ENCODE measurements around the gene DOK4. TPM values are rescaled to one million over a fixed set of nuclear protein-coding genes. Genes with fewer than 3 reads are reported as not detected.

DOK4 gene
- 1.8 TPM for total RNA-seq
- polyA plus RNA-seq = 1 to 10 TPM in 3 of 4 donors, under 1 TPM in 1; 0.99 to 1.4 (median 1.1) TPM

- Mint-ChIP-seq H3K27ac (peak within 1 kb of the TSS; percentile 47 to 83 (median 60)), H3K27me3 (peaks cover 16% of the 10 kb centered on the region), H3K9me3 (peaks cover 0 to 2% (median 0%) of the 10 kb centered on the region in 7 donors), H3K4me1 (peaks cover 0 to 29% (median 9%) of the 10 kb centered on the region in 4 donors), H3K4me3 (peak within 1 kb of the TSS; percentile 85 to 91 (median 88)), H3K36me3 (no peaks in the 10 kb centered on the region)
- H3K4me3 ChIP-seq (ENCODE audit: low read depth, low read length) = no peak within 1 kb of the TSS
- DNase-seq (peak; percentile 63 to 74 (median 63)), ATAC-seq (ENCODE audit: low read depth in 2 of 2) (peak; percentile 89 to 98)
- no peaks in the 10 kb centered on the region for H3K36me3 ChIP-seq (ENCODE audit: control insufficient read depth, insufficient read depth, low read length)
- H3K27me3 ChIP-seq (ENCODE audit: control insufficient read depth, insufficient read depth, low read length) = no peaks in the 10 kb centered on the region
- H3K9me3 ChIP-seq (ENCODE audit: control insufficient read depth in 2 of 2, low read length in 2 of 2) = no peaks in the 10 kb centered on the region
- no peak within 1 kb of the TSS for H3K27ac ChIP-seq (ENCODE audit: insufficient read depth, low read length, poor library complexity, severe bottlenecking)
- peaks cover 15% of the 10 kb centered on the region for H3K4me1 ChIP-seq (ENCODE audit: control insufficient read depth, insufficient read depth, low read length, poor library complexity, severe bottlenecking)
These were observed at the start of gene DOK4 for GRCh38 chr16:57485916-57486857. DOK4 (minus strand) TSS chr16:57486493; CDS start chr16:57479507, 6,986 bp downstream.

GRCh38 chr16:57535680-57536305, 49.5 kb upstream of the DOK4 start:
- Histone ChIP-seq H3K27ac (ENCODE audit: insufficient read depth, low read length, poor library complexity, severe bottlenecking) (peak overlapping the region; percentile 93), H3K27me3 (ENCODE audit: control insufficient read depth, insufficient read depth, low read length) (no peaks in the 10 kb centered on the region), H3K4me3 (ENCODE audit: low read depth, low read length) (peak overlapping the region; percentile 55), H3K9me3 (ENCODE audit: control insufficient read depth in 2 of 2, low read length in 2 of 2) (no peaks in the 10 kb centered on the region), H3K36me3 (ENCODE audit: control insufficient read depth, insufficient read depth, low read length) (no peaks in the 10 kb centered on the region), H3K4me1 (ENCODE audit: control insufficient read depth, insufficient read depth, low read length, poor library complexity, severe bottlenecking) (peaks cover 58% of the 10 kb centered on the region)
- peak overlapping the region; percentile 85 to 91 (median 89) for H3K4me3 Mint-ChIP-seq
- peak overlapping the region; percentile 94 to 97 (median 97) for H3K27ac Mint-ChIP-seq
- no peaks in the 10 kb centered on the region for H3K36me3 Mint-ChIP-seq
- no peaks in the 10 kb centered on the region for H3K27me3 Mint-ChIP-seq
- H3K9me3 Mint-ChIP-seq = no peaks in the 10 kb centered on the region
- peak; percentile 91 for ATAC-seq (ENCODE audit: low read depth in 2 of 2)
- peak; percentile 89 to 93 (median 91) for DNase-seq
- H3K4me1 Mint-ChIP-seq = peaks cover 15 to 74% (median 46%) of the 10 kb centered on the region in 4 donors

GRCh38 chr16:57534881-57535658, 48.8 kb upstream of the DOK4 start:
- Mint-ChIP-seq H3K4me1 (peaks cover 17 to 81% (median 53%) of the 10 kb centered on the region in 4 donors), H3K27ac (peak overlapping the region; percentile 94 to 97 (median 97)), H3K9me3 (no peaks in the 10 kb centered on the region), H3K36me3 (no peaks in the 10 kb centered on the region), H3K4me3 (peak overlapping the region; percentile 85 to 91 (median 88)), H3K27me3 (no peaks in the 10 kb centered on the region)
- H3K27me3 ChIP-seq (ENCODE audit: control insufficient read depth, insufficient read depth, low read length) = no peaks in the 10 kb centered on the region
- ATAC-seq (ENCODE audit: low read depth in 2 of 2) (no peak), DNase-seq (no peak)
- peak overlapping the region; percentile 93 for H3K27ac ChIP-seq (ENCODE audit: insufficient read depth, low read length, poor library complexity, severe bottlenecking)
- no peak overlapping the region for H3K4me3 ChIP-seq (ENCODE audit: low read depth, low read length)
- H3K36me3 ChIP-seq (ENCODE audit: control insufficient read depth, insufficient read depth, low read length) = no peaks in the 10 kb centered on the region
- no peaks in the 10 kb centered on the region for H3K9me3 ChIP-seq (ENCODE audit: control insufficient read depth in 2 of 2, low read length in 2 of 2)
- H3K4me1 ChIP-seq (ENCODE audit: control insufficient read depth, insufficient read depth, low read length, poor library complexity, severe bottlenecking) = peaks cover 66% of the 10 kb centered on the region

- no peaks in the 10 kb centered on the region for H3K27me3 ChIP-seq (ENCODE audit: control insufficient read depth, insufficient read depth, low read length)
- H3K9me3 Mint-ChIP-seq = no peaks in the 10 kb centered on the region
- H3K4me1 Mint-ChIP-seq = peaks cover 23 to 88% (median 59%) of the 10 kb centered on the region in 4 donors
- peaks cover 72% of the 10 kb centered on the region for H3K4me1 ChIP-seq (ENCODE audit: control insufficient read depth, insufficient read depth, low read length, poor library complexity, severe bottlenecking)
- H3K27ac ChIP-seq (ENCODE audit: insufficient read depth, low read length, poor library complexity, severe bottlenecking) = peak overlapping the region; percentile 93
- H3K4me3 Mint-ChIP-seq = peak overlapping the region; percentile 76 to 91 (median 86)
- H3K36me3 Mint-ChIP-seq = no peaks in the 10 kb centered on the region
- no peak for DNase-seq
- no peak overlapping the region for H3K4me3 ChIP-seq (ENCODE audit: low read depth, low read length)
- no peaks in the 10 kb centered on the region for H3K27me3 Mint-ChIP-seq
- no peaks in the 10 kb centered on the region for H3K9me3 ChIP-seq (ENCODE audit: control insufficient read depth in 2 of 2, low read length in 2 of 2)
- ATAC-seq (ENCODE audit: low read depth in 2 of 2) = no peak
- H3K36me3 ChIP-seq (ENCODE audit: control insufficient read depth, insufficient read depth, low read length) = no peaks in the 10 kb centered on the region
- peak overlapping the region; percentile 83 to 96 (median 94) for H3K27ac Mint-ChIP-seq
These were observed 48.1 kb upstream of the DOK4 start for GRCh38 chr16:57534337-57534880.

- Histone ChIP-seq H3K4me3 (ENCODE audit: low read depth, low read length) (no peak overlapping the region), H3K36me3 (ENCODE audit: control insufficient read depth, insufficient read depth, low read length) (no peaks in the 10 kb centered on the region), H3K27me3 (ENCODE audit: control insufficient read depth, insufficient read depth, low read length) (no peaks in the 10 kb centered on the region), H3K27ac (ENCODE audit: insufficient read depth, low read length, poor library complexity, severe bottlenecking) (peak overlapping the region; percentile 93), H3K9me3 (ENCODE audit: control insufficient read depth in 2 of 2, low read length in 2 of 2) (no peaks in the 10 kb centered on the region), H3K4me1 (ENCODE audit: control insufficient read depth, insufficient read depth, low read length, poor library complexity, severe bottlenecking) (peaks cover 72% of the 10 kb centered on the region)
- H3K4me1 Mint-ChIP-seq = peaks cover 19 to 85% (median 55%) of the 10 kb centered on the region in 4 donors
- DNase-seq = peak in 2 of 3 donors; percentile 38 to 39
- H3K9me3 Mint-ChIP-seq = no peaks in the 10 kb centered on the region
- H3K4me3 Mint-ChIP-seq = peak overlapping the region; percentile 5 to 91 (median 66)
- H3K27ac Mint-ChIP-seq = peak overlapping the region; percentile 83 to 96 (median 94)
- no peak for ATAC-seq (ENCODE audit: low read depth in 2 of 2)
- H3K27me3 Mint-ChIP-seq = no peaks in the 10 kb centered on the region
- no peaks in the 10 kb centered on the region for H3K36me3 Mint-ChIP-seq
These were observed 47.4 kb upstream of the DOK4 start for GRCh38 chr16:57533431-57534336.

GRCh38 chr16:57532266-57532625, 46.0 kb upstream of the DOK4 start:
- Histone ChIP-seq H3K27ac (ENCODE audit: insufficient read depth, low read length, poor library complexity, severe bottlenecking) (peak overlapping the region; percentile 79), H3K36me3 (ENCODE audit: control insufficient read depth, insufficient read depth, low read length) (no peaks in the 10 kb centered on the region), H3K4me1 (ENCODE audit: control insufficient read depth, insufficient read depth, low read length, poor library complexity, severe bottlenecking) (peaks cover 58% of the 10 kb centered on the region), H3K4me3 (ENCODE audit: low read depth, low read length) (no peak overlapping the region), H3K27me3 (ENCODE audit: control insufficient read depth, insufficient read depth, low read length) (no peaks in the 10 kb centered on the region), H3K9me3 (ENCODE audit: control insufficient read depth in 2 of 2, low read length in 2 of 2) (no peaks in the 10 kb centered on the region)
- ATAC-seq (ENCODE audit: low read depth in 2 of 2) = no peak
- H3K4me3 Mint-ChIP-seq = peak overlapping the region in 3 of 4 donors; percentile 56 to 80 (median 58)
- peaks cover 9 to 71% (median 45%) of the 10 kb centered on the region in 4 donors for H3K4me1 Mint-ChIP-seq
- DNase-seq = no peak
- H3K27ac Mint-ChIP-seq = peak overlapping the region; percentile 79 to 99 (median 93)
- no peaks in the 10 kb centered on the region for H3K27me3 Mint-ChIP-seq
- no peaks in the 10 kb centered on the region for H3K36me3 Mint-ChIP-seq
- H3K9me3 Mint-ChIP-seq = no peaks in the 10 kb centered on the region

Measured in CD4-positive, CD25-positive, alpha-beta regulatory T cell (primary cell).